GM19455 (cell line): Measurements from ENCODE around the gene RASD1.

Experiments used
- ATAC-seq: cut with Tn5 transposase; IDR thresholded peaks from one replicate; pipeline ENCODE4 v1.9.1; 2021; ENCODE audit not compliant: unreplicated experiment

The RASD1 gene

DNA sequence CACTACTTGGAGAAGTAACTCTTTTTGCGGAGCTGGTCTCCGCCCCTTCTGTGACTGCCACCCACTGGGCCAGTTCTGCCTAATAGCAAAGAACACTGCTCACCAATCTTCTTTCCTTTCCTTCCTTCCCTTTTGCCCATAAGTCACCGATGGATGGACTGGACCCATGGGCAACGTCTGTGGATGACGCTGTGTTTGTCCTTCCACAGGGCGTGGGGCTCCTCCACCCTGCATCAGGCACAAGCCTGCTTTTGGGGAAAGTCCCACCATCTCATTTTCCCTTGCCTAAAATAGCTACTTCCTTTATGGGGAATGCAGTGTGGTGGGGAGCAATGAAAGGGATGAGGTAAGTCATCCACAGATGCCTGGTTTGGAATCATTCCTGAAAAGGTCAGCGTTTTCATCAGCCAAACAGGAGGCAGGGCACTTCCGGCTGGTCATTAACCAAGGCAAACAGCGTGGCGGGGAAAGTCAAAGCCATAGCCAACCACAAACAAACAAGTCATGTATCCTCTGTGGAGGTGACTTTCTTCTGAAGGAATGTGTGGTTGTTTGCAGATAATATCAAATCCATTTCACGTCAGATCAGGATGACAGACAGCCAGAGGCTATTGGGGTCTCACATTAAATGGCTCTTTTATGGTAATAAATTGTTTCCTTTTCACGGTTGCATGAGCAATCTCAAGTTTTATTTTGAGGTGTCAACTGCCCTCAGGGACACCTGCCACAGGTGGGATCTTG lies 50.1 kb downstream of the RASD1 start:
- no peak for ATAC-seq

- ATAC-seq, result no peak
Measured at GRCh38 chr17:17445296-17445924, 50.8 kb downstream of the RASD1 start.
